Spleen (tissue), 7 donors: Measurements from ENCODE around the gene SPATA25.

Experiments used
- CTCF ChIP-seq, 11 experiments: fragments of 200-600 bp in 7 of 11; fragments of 450-650 bp in 4 of 11; sonication (generic) in 4 of 11; IDR thresholded peaks in 8 of 11; conservative IDR thresholded peaks in 3 of 11; 1 replicate in 7 of 11; 2 replicates in 4 of 11; pipeline versions ENCODE4 v1.4.0 to v1.8.0; 2016 to 2021; ENCODE audit warnings: antibody characterized with exemption in 11 of 11, inconsistent platforms in 4 of 11, mild to moderate bottlenecking in 1 of 11
- POLR2A ChIP-seq, 3 donors: fragments of 450-650 bp; IDR thresholded peaks; one replicate each; pipeline ENCODE4 v1.5.1; 2017; ENCODE audit warnings: antibody characterized with exemption in 3 of 3, mild to moderate bottlenecking in 1 of 3
- POLR2AphosphoS5 ChIP-seq, 3 donors: sonication (generic); formaldehyde crosslinking; IDR thresholded peaks; one replicate each; pipeline ENCODE4 v1.5.1; 2017; ENCODE audit warnings: antibody characterized with exemption in 3 of 3
- donor health status: DM: no; HTN: no; CAD: no; lungs with moderate emphysema.
- donor health status: DM: no; HTN: no; CAD: no.
- donor health status: DM: no; HTN: no; CAD: no.

DNA sequence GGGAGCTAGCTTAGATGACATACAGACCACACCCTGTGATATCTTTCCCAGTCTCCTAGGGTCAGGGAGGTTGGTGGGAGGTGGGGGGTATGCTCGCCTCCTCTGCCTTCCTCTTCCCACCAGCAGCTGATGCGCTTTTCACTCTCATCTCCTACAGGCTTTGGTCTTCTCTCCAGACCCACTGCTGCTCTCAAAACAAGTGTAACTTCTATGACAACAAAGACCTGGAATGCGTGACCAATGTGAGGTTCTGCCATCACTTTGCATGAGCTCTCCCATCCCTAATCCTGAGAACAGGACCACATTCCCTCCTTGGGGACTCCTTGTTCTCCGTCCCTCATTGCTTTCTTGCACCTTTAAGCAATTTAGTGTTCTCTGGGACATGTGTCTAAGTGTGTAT, 6.4 kb upstream of the SPATA25 start:
- no peak for TF ChIP-seq CTCF (IDR thresholded peaks at IDR 0.05 in 8 of 11, conservative IDR thresholded peaks at IDR 0.05 in 3 of 11)
- TF ChIP-seq POLR2A (IDR thresholded peaks at IDR 0.05) = no peak
- TF ChIP-seq POLR2AphosphoS5 (IDR thresholded peaks at IDR 0.05) = peak in 1 of 3 donors; percentile 20
